ENCODE data around the gene CEP57.

CEP57 gene

GRCh38 chr11:95790123-95790932 lies at the start of gene CEP57:
Gene CEP57 (plus strand): TSS chr11:95790498. CDS start chr11:95790699, 201 bp downstream.
- DNase-seq, result peak; percentile 97

- DNase-seq, result no peak
Observed at GRCh38 chr11:95750101-95750500, 40.2 kb upstream of the CEP57 start.

GRCh38 chr11:95751515-95751914 lies 38.8 kb upstream of the CEP57 start:
- DNase-seq, result no peak

GRCh38 chr11:95760941-95761340 lies 29.4 kb upstream of the CEP57 start:
- DNase-seq, result no peak

DNA sequence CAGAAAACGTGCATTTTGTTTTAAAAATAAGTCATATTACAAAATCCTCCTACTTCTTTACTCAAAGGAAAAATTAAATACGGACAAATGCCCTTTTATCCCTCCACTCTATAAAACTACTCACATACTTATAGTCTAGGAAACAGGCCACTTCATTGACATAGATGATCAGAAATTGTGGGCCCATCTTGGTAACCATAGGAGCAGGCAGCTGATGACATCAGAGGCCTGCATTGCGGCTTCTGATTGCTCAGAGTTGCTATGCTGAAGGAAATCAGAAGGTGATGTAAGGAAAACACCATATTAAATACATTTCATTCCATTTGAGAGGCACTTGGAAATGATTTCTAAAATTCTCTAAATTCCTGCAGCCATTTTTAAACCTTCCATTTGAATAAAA lies 27.8 kb upstream of the CEP57 start:
- no peak for DNase-seq

DNA sequence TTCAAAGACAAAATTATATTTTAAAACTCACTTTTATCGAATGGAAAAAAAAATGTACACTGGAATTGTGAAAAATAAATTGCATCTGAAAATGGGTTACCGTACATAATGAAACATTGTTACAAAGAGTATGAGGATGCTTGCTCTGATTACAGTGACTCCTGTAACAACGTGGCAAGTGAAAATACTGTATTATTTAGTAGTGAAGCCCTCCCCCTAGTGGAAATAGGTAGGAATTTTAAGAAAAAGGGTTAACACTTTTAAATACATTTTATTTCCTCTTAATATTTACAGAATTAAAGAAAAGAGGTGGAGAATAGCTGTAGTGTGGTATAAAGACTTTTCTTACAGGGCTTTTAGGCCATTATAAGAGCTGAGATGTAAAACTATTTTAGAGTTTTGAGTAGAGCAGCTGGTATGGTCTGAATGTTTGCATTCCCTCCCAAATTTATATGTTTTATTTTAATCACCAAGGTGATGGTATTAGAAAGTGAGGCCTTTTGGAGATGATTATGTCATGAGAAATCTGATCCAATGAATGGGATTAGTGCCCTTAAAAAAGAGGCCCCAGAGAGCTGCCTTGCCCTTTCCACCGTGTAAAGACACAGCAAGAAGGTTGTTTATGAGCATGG lies 25.9 kb upstream of the CEP57 start:
- DNase-seq, result no peak

GRCh38 chr11:95766701-95767100 lies 23.6 kb upstream of the CEP57 start:
- no peak for DNase-seq

DNA sequence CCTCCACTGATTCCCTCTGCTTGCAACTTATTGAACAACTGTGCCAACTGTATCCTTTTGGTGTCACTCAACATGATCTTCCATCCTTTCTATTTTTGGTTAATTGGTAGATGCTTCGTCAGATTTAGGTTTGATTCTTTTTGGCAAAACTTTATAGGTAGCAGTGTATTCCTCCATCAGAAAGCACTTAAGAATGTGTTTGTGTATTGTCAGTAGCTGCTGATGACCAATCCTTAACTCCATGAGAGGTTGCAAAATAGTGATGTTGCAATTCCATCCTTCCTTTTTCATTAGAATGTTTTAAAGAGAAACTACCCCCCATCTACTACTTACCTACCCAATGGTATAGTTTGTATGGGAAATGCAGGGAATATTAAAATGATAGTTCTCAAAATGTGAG lies 22.8 kb upstream of the CEP57 start:
- DNase-seq, result no peak

DNA sequence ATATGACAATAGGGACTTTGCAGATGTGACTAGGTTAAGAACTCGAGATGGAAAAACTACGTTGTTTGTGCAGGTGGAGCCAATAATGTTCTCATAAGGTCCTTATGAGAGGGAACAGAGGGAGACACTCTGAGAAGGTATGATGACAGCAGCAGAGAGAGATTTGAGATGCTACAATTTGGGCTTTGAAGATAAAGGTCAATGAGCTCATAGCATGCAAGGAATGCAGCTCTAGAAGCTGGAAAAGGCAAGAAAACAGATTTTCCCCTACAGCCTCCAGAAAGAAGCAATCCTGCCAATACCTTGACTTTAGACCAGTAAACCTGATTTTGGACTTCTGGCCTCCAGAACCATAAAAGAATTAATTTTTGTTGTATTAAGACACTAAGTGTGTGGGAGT lies 21.8 kb upstream of the CEP57 start:
- no peak for DNase-seq

DNA sequence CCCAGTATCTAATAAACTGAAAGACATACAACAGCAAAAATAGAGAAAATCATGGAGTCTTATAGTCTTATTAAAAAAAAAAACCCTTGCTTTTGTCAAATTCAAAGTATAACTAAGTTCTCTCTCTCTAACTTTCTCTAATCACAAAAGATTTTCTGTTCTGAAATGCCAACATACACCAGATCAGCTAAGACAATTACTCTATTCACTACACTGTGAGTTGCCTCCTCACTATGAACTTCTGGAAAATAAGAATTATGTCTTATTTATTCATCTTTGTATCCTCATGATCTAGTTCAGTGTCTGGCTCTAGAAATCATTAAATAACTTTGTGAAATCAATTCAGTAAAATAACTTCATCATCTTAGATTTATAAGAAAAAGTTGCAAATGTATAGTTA lies 13.4 kb upstream of the CEP57 start:
- DNase-seq, result no peak

DNA sequence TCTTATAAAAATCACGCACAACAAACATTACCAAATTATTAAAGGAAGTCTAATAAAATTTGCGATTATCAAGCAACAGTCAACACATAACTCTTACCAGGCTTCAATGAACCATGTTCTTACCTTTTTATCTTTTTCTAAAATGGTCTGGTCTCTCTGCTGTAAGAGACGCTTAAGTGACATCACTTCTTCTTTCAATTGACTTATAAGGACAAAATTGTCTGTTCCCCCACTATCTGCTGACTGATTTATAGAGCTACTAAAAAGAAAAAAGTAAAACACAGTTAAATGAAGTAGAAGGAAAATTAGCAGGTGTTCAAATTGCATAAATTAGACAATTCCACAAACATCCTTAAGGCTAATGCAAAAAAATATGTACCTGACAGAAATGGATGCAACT lies 11.6 kb upstream of the CEP57 start:
- DNase-seq, result no peak

DNA sequence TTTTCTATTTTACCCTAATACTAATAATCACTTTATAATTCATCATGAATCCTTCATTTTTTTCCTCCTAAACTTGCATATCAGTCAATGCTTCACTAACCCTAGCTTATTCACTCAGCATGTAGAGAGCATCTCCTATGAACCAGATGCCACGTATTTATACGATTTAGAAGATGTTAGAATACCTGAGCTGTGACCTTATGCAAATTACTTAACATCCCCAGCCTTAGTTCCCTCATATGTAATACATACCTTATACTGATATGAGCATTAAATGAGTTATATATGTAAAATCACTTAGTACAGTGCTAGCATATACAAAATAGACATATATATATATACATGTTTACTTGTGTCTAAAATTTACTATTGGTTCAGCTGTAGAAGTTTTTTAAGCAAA lies 9.8 kb upstream of the CEP57 start:
- no peak for DNase-seq

GRCh38 chr11:95788921-95789505 lies 1.3 kb upstream of the CEP57 start:
- no peak for DNase-seq

DNA sequence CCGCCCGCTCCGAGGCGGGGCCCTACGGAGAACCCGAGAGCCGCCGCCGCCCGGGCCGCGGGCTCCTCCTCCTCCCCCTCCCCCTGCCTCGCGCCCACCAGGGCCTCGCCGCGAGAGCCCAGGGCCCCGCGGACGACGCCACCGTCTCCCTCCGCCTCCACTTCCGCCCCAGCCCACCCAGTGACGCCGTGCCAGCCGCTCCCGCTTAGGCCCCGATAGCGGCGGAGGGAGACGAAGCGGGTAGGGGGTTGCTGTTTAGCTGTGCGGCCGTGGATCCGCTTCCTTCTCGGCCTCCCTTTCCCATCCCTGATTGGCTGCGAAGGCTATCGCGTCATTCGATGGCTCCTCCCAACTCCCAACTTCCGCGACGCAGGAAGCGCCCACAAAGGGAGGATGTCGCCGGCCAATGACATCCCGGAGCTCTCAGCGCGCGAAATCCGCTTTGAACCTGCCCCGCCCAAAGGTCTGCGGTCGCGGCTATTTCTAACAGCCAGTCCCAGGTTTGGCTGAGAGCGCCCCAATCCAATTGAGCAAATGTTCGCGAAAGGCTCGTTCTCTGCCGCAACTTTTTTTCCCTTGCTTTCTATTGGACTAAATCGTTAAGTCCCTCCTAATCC lies 684 bp upstream of the CEP57 start, which contains the start of gene FAM76B:
TSS of gene FAM76B (minus strand) at position 277 of the 617 bp plus-strand sequence. CDS start 304 bp downstream, outside the sequence.
- DNase-seq, result peak; percentile 96

- DNase-seq, result no peak
Observed at GRCh38 chr11:95790933-95791708, 823 bp downstream of the CEP57 start.

- no peak for DNase-seq
Observed at GRCh38 chr11:95791709-95792033, 1.4 kb downstream of the CEP57 start.

DNA sequence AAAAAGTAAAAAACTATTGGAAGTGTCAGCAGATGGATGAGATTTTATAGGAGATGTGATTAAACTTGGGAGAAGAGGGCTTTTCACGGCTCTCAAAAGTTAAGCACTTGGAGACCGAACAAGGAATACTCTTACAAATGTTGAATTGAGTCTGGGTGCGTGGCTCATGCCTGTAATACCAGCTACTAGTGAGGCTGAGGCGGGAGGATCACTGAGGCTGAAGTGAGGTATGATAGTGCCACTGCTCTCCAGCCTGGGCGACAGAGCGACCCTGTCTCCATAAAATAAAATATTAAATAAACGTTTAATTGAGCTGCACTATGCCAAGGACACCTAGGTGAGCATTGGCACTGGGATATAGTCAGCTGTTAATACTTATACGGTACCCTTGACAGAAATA lies 1.9 kb downstream of the CEP57 start:
- DNase-seq, result no peak

GRCh38 chr11:95792700-95793099 lies 2.4 kb downstream of the CEP57 start:
- DNase-seq, result no peak

- DNase-seq, result no peak
Observed at GRCh38 chr11:95793116-95793515, 2.8 kb downstream of the CEP57 start.

- no peak for DNase-seq
Observed at GRCh38 chr11:95794086-95794485, 3.8 kb downstream of the CEP57 start.

DNA sequence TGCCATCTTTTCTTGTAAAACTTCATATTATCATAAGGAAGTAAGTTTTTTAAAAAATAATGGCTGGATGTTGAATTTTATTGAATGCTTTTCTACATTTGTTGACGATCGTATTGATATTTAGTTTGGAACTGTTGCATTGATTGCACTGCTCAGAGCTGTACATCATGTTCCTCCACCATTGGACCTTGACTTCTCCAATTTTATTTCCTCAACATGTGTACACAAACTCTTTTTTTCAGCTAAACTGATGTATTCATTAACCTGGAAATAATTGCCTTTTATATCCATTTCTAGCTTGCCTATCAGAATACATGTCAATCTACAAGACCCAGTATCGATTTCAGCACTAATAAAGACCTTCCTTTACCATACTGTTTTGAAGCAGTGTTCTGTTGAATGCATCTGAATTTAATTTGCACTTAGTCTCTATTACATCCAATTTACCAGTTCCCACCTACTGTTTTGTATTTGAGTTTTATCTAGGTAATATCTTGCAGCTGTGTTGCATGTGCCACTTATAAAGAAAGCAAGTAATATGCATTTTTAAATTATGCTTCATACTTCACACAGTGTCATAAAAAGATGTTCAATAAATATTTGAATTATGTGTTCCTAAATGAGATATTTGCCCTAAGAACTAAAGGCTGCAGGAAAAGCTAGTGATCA lies 5.5 kb downstream of the CEP57 start:
- DNase-seq, result no peak

DNA sequence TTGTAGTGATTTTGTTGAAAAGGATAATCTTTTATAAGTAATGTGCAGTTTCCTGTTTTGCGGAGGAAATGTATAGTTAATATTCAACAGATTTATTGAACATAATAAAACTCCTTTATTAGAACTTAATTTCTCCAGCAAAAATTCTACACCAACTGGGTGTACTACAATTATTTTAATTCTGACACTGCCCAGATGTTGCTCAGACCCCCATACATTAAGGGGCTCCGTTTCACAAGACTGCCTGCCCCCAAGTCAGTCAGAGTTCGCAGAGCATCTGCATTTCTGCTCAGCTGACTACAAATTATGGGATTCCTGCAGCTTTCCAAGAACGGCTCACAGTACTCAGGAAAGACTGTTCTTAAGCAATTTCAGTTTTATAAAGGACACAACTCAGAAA lies 6.2 kb downstream of the CEP57 start:
- DNase-seq, result no peak
